ENCODE results near the gene NHLRC1. TPM values are rescaled to one million over a fixed set of nuclear protein-coding genes. Genes with fewer than 3 reads are reported as not detected.

Gene NHLRC1
- total and polyA plus RNA-seq, 3 donors from 2014 or later, result 2.1 to 3.8 (median 3.1) TPM

DNA sequence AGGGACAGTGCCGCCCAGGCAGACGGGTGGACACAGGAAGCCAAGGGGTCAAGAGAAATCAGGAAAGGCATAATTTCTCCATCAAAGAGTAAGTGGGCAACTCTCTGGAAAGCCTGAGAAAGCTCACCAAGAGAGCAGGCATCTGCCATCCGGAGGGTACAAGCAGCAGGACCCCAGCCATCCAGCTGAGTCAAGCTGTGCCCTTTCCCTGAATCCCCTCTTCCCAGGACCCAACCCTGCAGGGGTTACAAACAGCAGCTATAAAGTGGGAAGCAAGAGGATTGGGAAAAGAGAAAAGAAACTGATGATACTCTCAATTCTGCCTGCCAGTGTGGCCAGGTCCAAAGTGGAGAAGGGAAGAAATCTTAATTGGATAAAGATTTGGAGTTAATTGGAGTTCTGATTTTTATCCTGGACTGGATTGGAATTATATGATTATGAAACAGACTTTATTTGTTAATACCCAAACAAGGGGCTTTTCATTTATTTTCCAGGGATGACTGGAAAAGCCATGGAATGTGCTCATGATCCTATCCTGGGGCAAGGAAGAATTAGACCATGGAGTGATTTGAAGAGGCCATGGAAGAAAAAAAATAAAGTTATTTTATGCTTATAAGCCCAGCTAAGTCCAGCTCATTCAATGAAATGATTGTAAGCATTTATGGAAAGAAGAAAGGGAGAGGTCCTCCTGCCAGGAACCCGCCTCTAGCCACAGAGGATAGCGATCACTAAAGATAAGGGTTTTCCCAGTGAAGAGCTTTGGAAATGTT lies 34.9 kb downstream of the NHLRC1 start:
- H3K36me3 ChIP-seq (ENCODE audit: low read depth, missing control alignments), result no peaks in the 10 kb centered on the region
- WGBS, 2 donors, result 75 to 80% methylated on average over 5 of the region's 5 CpGs
- H3K4me3 ChIP-seq, result no peak overlapping the region
- no peaks in the 10 kb centered on the region for H3K4me1 ChIP-seq
- no peak for DNase-seq
- intact Hi-C loops (cut with DNase I; ENCODE audit: low total_unique reads), result no loop called here
- TF ChIP-seq, protein P1, sequence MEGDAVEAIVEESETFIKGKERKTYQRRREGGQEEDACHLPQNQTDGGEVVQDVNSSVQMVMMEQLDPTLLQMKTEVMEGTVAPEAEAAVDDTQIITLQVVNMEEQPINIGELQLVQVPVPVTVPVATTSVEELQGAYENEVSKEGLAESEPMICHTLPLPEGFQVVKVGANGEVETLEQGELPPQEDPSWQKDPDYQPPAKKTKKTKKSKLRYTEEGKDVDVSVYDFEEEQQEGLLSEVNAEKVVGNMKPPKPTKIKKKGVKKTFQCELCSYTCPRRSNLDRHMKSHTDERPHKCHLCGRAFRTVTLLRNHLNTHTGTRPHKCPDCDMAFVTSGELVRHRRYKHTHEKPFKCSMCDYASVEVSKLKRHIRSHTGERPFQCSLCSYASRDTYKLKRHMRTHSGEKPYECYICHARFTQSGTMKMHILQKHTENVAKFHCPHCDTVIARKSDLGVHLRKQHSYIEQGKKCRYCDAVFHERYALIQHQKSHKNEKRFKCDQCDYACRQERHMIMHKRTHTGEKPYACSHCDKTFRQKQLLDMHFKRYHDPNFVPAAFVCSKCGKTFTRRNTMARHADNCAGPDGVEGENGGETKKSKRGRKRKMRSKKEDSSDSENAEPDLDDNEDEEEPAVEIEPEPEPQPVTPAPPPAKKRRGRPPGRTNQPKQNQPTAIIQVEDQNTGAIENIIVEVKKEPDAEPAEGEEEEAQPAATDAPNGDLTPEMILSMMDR (IDR thresholded peaks at IDR 0.05), result no peak
- TF ChIP-seq POLR2A (IDR thresholded peaks at IDR 0.05), result no peak
- no peak overlapping the region for H3K27ac ChIP-seq
- no peaks in the 10 kb centered on the region for H3K27me3 ChIP-seq
- H3K9me3 ChIP-seq, result no peaks in the 10 kb centered on the region

DNA sequence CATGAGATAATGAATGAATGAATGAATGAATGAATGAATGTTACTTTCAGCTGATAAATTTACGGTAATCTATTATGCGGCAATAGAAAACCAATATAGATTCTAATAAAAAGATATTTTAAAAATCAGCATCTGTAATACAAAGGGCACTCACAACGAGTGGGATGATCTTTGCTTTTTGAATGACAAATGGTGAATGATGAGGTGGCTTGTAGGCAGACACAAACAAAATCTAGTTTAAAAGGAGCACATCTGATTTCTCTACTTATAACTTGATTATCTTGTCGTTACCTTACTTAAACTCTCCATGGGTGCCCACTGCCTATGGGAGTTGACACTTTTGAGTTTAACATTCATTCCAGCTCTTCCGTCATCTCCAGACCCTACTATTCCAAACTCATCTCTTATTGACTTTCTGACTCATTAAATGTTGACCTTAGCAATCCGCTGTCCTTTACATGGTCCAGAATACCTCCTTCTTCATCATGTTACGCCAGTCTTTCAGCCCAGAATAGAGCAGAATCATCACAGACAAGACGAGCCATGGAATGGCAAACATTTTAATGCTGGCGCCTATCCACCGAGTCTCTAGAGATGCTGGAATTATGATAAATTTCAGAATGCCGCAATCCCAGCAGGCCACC lies 41.3 kb downstream of the NHLRC1 start:
- Histone ChIP-seq H3K4me3 (no peak overlapping the region), H3K27me3 (no peaks in the 10 kb centered on the region), H3K9me3 (no peaks in the 10 kb centered on the region), H3K27ac (no peak overlapping the region), H3K4me1 (no peaks in the 10 kb centered on the region), H3K36me3 (ENCODE audit: low read depth, missing control alignments) (no peaks in the 10 kb centered on the region)
- no peak for TF ChIP-seq POLR2A (IDR thresholded peaks at IDR 0.05)
- TF ChIP-seq, protein P1 (IDR thresholded peaks at IDR 0.05), result no peak
- DNase-seq, result no peak
- WGBS, 2 donors, result 81 to 86% methylated on average over 11 of the region's 11 CpGs
- intact Hi-C loops (cut with DNase I; ENCODE audit: low total_unique reads), result no loop called here

DNA sequence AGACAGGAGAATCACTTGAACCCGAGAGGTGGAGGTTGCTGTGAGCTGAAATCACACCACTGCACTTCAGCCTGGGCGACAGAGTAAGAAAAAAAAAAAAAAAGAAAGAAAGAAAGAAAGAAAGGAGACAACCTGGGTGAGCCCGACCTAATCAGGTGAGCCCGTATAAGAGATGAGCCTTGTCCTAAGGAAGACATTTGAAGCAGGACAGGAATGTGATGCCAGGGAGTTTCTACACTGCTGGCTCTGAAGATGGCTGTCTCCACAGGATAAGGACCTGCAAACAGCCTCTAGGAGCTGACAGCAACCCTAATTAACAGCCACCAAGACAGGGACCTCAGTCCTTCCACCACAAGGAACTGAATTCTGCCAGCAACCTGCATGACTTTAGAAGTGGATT lies 41.9 kb downstream of the NHLRC1 start:
- WGBS, 2 donors, result 86 to 87% methylated on average over 4 of the region's 4 CpGs
- intact Hi-C loops (cut with DNase I; ENCODE audit: low total_unique reads), result no loop called here
- TF ChIP-seq, protein P1 (IDR thresholded peaks at IDR 0.05), result no peak
- no peak for TF ChIP-seq POLR2A (IDR thresholded peaks at IDR 0.05)
- no peaks in the 10 kb centered on the region for H3K9me3 ChIP-seq
- DNase-seq, result no peak
- H3K36me3 ChIP-seq (ENCODE audit: low read depth, missing control alignments), result no peaks in the 10 kb centered on the region
- H3K4me1 ChIP-seq, result no peaks in the 10 kb centered on the region
- H3K4me3 ChIP-seq, result no peak overlapping the region
- H3K27ac ChIP-seq, result no peak overlapping the region
- H3K27me3 ChIP-seq, result no peaks in the 10 kb centered on the region

DNA sequence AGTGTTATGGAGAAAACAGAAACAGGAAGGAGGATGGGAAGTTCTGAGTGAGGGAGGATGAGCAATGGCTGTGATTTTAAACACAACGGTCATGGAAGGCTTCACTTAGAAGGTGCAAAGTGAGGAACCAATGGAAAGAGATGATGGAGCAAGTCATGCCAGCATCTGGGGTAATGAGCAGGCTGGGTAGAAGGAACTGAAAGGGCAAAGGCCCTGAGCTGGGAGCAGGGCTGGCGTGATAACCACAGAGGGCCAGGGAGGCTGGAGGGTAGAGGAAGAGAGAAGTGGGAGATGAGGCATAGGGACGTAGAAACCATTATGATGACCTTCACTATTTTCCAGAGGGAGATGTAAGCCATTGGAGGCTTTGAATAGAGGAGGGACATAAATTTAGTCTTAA lies 43.6 kb downstream of the NHLRC1 start:
- DNase-seq, result no peak
- intact Hi-C loops (cut with DNase I; ENCODE audit: low total_unique reads), result no loop called here
- WGBS, 2 donors, result 76 to 80% methylated on average over 3 of the region's 3 CpGs
- Histone ChIP-seq H3K4me1 (no peaks in the 10 kb centered on the region), H3K27ac (no peak overlapping the region), H3K36me3 (ENCODE audit: low read depth, missing control alignments) (no peaks in the 10 kb centered on the region), H3K9me3 (no peaks in the 10 kb centered on the region), H3K27me3 (no peaks in the 10 kb centered on the region), H3K4me3 (no peak overlapping the region)
- TF ChIP-seq, protein P1 (IDR thresholded peaks at IDR 0.05), result no peak
- TF ChIP-seq POLR2A (IDR thresholded peaks at IDR 0.05), result no peak

Measured in testis (tissue), 3 donors.